ENCODE measurements around the gene BICD1.
"Not testable (repeated sequence)": the region's sequence is repeated elsewhere in the genome, so short reads cannot be mapped to it uniquely, and the experiment has no call there.

The BICD1 gene

GRCh38 chr12:32106517-32107358, at the start of gene BICD1:
Gene BICD1 (plus strand): TSS chr12:32106847. CDS start chr12:32107332, 485 bp downstream.
- DNase-seq (ENCODE audit: low spot score): peak; percentile 96

GRCh38 chr12:32061033-32061432, 45.6 kb upstream of the BICD1 start:
- no peak for DNase-seq (ENCODE audit: low spot score)

- DNase-seq (ENCODE audit: low spot score): no peak
These were observed 43.8 kb upstream of the BICD1 start for GRCh38 chr12:32062881-32063280.

GRCh38 chr12:32063796-32064195, 42.9 kb upstream of the BICD1 start:
- DNase-seq (ENCODE audit: low spot score): no peak

GRCh38 chr12:32066206-32066605, 40.4 kb upstream of the BICD1 start:
- no peak for DNase-seq (ENCODE audit: low spot score)

GRCh38 chr12:32069071-32069470, 37.6 kb upstream of the BICD1 start:
- no peak for DNase-seq (ENCODE audit: low spot score)

- DNase-seq (ENCODE audit: low spot score): no peak
These were observed 36.9 kb upstream of the BICD1 start for GRCh38 chr12:32069731-32070130.

- DNase-seq (ENCODE audit: low spot score): no peak
These were observed 36.3 kb upstream of the BICD1 start for GRCh38 chr12:32070370-32070769.

GRCh38 chr12:32072102-32072501, 34.5 kb upstream of the BICD1 start:
- no peak for DNase-seq (ENCODE audit: low spot score)

GRCh38 chr12:32074432-32074831, 32.2 kb upstream of the BICD1 start:
- DNase-seq (ENCODE audit: low spot score): no peak

GRCh38 chr12:32076941-32077340, 29.7 kb upstream of the BICD1 start:
- DNase-seq (ENCODE audit: low spot score): no peak

- no peak for DNase-seq (ENCODE audit: low spot score)
These were observed 26.2 kb upstream of the BICD1 start for GRCh38 chr12:32080435-32080834.

GRCh38 chr12:32083489-32083888, 23.2 kb upstream of the BICD1 start:
- peak; percentile 80 for DNase-seq (ENCODE audit: low spot score)

GRCh38 chr12:32084017-32084688, 22.5 kb upstream of the BICD1 start:
- no peak for DNase-seq (ENCODE audit: low spot score)

GRCh38 chr12:32084753-32085152, 21.9 kb upstream of the BICD1 start:
- DNase-seq (ENCODE audit: low spot score): no peak

- no peak for DNase-seq (ENCODE audit: low spot score)
These were observed 19.3 kb upstream of the BICD1 start for GRCh38 chr12:32087306-32087705.

GRCh38 chr12:32089156-32089555, 17.5 kb upstream of the BICD1 start:
- no peak for DNase-seq (ENCODE audit: low spot score)

- DNase-seq (ENCODE audit: low spot score): no peak
These were observed 17.1 kb upstream of the BICD1 start for GRCh38 chr12:32089586-32089985.

GRCh38 chr12:32091696-32092095, 15.0 kb upstream of the BICD1 start:
- DNase-seq (ENCODE audit: low spot score): no peak

- no peak for DNase-seq (ENCODE audit: low spot score)
These were observed 8.5 kb upstream of the BICD1 start for GRCh38 chr12:32098112-32098511.

- not testable (repeated sequence) for DNase-seq (ENCODE audit: low spot score)
These were observed 7.4 kb upstream of the BICD1 start for GRCh38 chr12:32099275-32099674.

GRCh38 chr12:32100361-32100760, 6.3 kb upstream of the BICD1 start:
- no peak for DNase-seq (ENCODE audit: low spot score)

- DNase-seq (ENCODE audit: low spot score): no peak
These were observed 5.8 kb upstream of the BICD1 start for GRCh38 chr12:32100888-32101287.

GRCh38 chr12:32102234-32102633, 4.4 kb upstream of the BICD1 start:
- DNase-seq (ENCODE audit: low spot score): no peak

All from GM03348 (cell line).